ENCODE data around the gene GPC6. TPM values are rescaled to one million over a fixed set of nuclear protein-coding genes. Genes with fewer than 3 reads are reported as not detected.

Gene GPC6
- total RNA-seq, 1 donor from 2014 or later, result 8.4 TPM

DNA sequence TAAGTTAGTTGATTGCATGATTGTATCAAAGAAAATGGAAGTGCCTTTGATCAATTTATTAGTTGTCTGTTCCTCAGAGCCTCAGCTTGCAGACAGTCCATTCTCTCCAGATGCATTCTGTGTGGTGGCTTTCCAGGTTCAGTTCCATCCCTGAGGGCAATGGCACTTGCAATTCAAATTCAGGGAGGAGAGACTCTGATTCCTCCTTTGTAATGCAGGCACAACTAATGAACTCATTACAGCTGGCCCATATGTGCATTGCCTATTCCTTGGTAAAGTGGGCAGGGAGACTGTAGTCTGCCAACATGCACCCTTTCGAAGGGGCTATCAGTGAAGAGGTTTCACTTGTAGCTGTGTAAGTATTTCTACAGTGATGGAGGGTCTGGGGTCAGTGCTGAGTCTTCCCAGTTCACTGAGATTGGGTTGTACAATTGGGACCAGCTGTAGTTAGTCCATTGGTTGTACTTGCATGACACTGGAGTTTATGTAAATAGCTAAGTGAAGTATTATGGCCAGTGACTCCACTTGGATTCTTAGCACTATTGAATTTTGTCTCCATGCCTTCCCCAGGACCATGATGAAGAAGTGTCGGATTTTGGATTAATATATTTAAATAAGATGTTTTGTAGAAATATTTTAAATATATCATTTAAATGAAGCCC, 401.7 kb downstream of the GPC6 start:
- intact Hi-C loops (cut with DNase I), result no loop called here
- Histone ChIP-seq H3K27ac (no peak overlapping the region), H3K4me3 (no peak overlapping the region), H3K9me3 (no peaks in the 10 kb centered on the region), H3K36me3 (no peaks in the 10 kb centered on the region), H3K4me1 (no peaks in the 10 kb centered on the region), H3K27me3 (no peaks in the 10 kb centered on the region)
- DNase-seq, result no peak
- TF ChIP-seq, protein P1, sequence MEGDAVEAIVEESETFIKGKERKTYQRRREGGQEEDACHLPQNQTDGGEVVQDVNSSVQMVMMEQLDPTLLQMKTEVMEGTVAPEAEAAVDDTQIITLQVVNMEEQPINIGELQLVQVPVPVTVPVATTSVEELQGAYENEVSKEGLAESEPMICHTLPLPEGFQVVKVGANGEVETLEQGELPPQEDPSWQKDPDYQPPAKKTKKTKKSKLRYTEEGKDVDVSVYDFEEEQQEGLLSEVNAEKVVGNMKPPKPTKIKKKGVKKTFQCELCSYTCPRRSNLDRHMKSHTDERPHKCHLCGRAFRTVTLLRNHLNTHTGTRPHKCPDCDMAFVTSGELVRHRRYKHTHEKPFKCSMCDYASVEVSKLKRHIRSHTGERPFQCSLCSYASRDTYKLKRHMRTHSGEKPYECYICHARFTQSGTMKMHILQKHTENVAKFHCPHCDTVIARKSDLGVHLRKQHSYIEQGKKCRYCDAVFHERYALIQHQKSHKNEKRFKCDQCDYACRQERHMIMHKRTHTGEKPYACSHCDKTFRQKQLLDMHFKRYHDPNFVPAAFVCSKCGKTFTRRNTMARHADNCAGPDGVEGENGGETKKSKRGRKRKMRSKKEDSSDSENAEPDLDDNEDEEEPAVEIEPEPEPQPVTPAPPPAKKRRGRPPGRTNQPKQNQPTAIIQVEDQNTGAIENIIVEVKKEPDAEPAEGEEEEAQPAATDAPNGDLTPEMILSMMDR (IDR thresholded peaks at IDR 0.05), result no peak
- ATAC-seq, result no peak

DNA sequence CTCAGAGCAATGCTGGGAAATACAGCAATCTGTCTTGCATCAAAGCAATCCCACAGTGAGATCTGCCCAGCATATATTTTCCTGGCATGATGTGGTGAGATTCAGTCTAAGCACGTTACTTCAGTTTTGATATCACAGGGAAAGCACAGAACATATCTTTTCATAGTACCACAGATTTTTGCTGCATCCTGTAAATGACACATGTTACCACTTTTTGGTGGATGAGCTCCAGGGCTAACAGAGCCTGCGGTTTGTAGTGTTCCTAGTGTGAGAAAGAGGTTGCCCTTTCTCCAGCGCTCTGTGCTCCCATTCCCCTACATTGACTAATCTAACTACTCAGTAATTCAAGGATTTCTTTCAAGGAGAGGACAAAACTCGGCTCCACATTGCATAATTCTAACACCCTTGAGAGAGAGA, 409.0 kb downstream of the GPC6 start:
- peak; percentile 26 for ATAC-seq
- Histone ChIP-seq H3K36me3 (no peaks in the 10 kb centered on the region), H3K27ac (no peak overlapping the region), H3K4me3 (no peak overlapping the region), H3K9me3 (no peaks in the 10 kb centered on the region), H3K27me3 (no peaks in the 10 kb centered on the region), H3K4me1 (no peaks in the 10 kb centered on the region)
- intact Hi-C loops (cut with DNase I), result no loop called here
- TF ChIP-seq, protein P1 (IDR thresholded peaks at IDR 0.05), result no peak
- no peak for DNase-seq

DNA sequence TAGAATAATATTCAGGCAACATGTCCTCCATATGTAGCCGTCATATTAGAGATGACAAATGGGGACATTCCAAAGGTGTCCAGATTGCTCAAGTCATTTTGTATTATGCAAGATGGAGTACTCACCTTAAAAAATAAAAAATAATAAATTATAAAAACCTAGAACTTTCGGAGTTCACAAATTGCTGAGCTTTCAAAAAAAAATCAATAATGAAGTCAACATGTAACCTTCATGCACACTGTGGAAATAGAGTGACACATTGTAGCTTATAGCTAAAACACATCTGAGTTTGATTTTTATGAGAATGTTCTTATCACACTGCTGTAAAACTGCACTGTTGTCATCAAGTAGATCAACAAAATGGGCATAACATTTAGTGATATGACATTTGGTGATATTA, 411.2 kb downstream of the GPC6 start:
- ATAC-seq (no peak), DNase-seq (no peak)
- intact Hi-C loops (cut with DNase I), result no loop called here
- Histone ChIP-seq H3K36me3 (no peaks in the 10 kb centered on the region), H3K27me3 (no peaks in the 10 kb centered on the region), H3K4me3 (no peak overlapping the region), H3K9me3 (no peaks in the 10 kb centered on the region), H3K4me1 (no peaks in the 10 kb centered on the region), H3K27ac (no peak overlapping the region)
- TF ChIP-seq, protein P1 (IDR thresholded peaks at IDR 0.05), result no peak

DNA sequence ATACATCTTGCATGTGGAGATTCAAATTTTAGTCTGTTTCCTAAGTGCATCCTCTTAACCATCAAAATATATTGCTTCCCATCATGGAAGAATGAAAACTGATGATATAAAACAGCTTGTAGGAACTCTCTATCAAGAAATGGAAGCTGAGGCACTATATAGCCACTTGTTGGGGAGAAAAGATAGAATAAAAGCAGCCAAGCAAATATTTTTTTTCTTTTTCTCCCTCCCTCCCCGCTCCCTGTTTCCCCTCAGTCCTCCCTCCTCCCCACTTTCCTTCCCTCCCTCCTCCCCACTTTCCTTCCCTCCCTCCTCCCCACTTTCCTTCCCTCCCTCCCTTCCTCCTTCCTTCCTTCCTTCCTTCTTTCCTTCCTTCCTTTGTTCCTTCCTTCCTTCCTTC, 413.8 kb downstream of the GPC6 start:
- H3K27ac ChIP-seq, result no peak overlapping the region
- intact Hi-C loops (cut with DNase I), result no loop called here
- H3K4me1 ChIP-seq, result no peaks in the 10 kb centered on the region
- no peaks in the 10 kb centered on the region for H3K27me3 ChIP-seq
- no peaks in the 10 kb centered on the region for H3K36me3 ChIP-seq
- TF ChIP-seq, protein P1 (IDR thresholded peaks at IDR 0.05), result no peak
- DNase-seq (no peak), ATAC-seq (no peak)
- H3K9me3 ChIP-seq, result no peaks in the 10 kb centered on the region
- H3K4me3 ChIP-seq, result no peak overlapping the region

DNA sequence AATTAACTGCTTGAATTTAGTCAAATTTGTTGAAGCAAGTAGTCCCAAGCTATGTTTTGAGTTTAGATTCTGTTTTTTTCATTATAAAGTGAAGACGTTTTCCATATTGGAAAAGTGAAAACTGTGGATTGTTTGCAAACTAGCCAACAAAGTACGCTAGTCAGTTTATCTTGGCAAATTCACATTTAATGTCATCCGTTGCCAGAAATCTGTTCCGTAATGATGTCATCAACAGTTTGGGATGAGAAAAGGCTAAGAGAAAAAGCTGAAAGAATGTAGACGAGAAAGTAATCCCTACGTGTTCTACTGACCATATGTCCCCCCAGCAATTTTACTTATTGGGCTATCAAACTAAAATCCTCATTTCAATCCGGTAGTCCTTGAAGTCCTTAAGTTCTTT, 419.6 kb downstream of the GPC6 start:
- Histone ChIP-seq H3K27me3 (no peaks in the 10 kb centered on the region), H3K4me1 (no peaks in the 10 kb centered on the region), H3K9me3 (no peaks in the 10 kb centered on the region), H3K36me3 (no peaks in the 10 kb centered on the region), H3K27ac (no peak overlapping the region), H3K4me3 (no peak overlapping the region)
- ATAC-seq (no peak), DNase-seq (no peak)
- intact Hi-C loops (cut with DNase I), result no loop called here
- TF ChIP-seq, protein P1 (IDR thresholded peaks at IDR 0.05), result no peak

DNA sequence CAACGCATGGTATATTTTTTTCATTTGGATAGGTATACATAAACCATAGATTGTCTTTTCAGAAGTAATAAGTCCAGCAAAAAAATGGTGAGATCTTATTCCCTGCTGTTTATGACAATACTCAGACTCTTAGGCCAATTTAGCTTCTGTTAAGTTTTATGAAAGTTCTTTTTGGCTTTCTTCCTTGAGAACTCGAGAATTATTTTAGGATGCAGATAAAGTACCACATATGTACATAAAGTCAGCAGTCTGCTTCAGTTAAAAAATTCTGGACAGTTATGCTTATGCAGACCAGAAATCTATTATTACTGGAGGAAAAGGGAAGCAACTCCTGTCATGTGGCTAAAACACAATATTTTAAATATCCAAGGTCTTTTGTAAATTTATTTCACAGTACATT, 422.9 kb downstream of the GPC6 start:
- intact Hi-C loops (cut with DNase I), result no loop called here
- no peaks in the 10 kb centered on the region for H3K4me1 ChIP-seq
- no peaks in the 10 kb centered on the region for H3K27me3 ChIP-seq
- no peak overlapping the region for H3K27ac ChIP-seq
- TF ChIP-seq, protein P1 (IDR thresholded peaks at IDR 0.05), result no peak
- H3K4me3 ChIP-seq, result no peak overlapping the region
- no peaks in the 10 kb centered on the region for H3K9me3 ChIP-seq
- no peak for ATAC-seq
- no peaks in the 10 kb centered on the region for H3K36me3 ChIP-seq
- no peak for DNase-seq

Data from upper lobe of right lung (tissue), 1 donor.